ENCODE measurements around the gene PRMT7.

PRMT7 gene

DNA sequence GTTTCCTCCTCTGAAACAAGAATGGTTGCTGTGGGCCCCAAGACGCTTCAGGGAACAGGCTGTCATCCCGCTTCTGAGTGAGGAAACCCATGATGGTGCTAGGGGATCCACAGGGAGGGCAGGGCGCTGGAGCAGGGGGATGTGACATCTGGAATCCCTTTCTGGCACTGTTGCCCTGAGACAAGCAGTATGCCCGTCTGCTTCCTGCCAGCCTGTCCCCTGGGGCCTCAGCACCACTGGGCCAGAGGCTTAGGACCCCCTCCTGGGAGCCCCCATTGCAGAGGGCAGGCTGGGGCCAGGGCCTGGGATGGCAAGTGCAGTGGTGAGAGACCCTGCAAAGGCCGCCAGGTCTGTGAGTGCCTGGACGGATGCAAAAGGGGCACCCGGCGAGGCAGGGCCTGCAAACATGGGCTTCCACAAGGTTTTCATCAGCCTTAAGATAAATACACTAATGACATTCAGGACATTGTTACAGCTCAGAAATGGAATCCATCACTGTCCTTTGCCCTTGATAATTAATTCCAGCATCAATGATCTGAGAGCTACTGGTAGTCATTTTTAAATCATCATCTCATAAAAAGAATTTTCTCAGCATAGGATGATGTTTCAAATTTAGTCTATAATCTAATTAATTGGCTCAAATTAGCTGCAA, 51.6 kb downstream of the PRMT7 start:
- no peak for DNase-seq

DNA sequence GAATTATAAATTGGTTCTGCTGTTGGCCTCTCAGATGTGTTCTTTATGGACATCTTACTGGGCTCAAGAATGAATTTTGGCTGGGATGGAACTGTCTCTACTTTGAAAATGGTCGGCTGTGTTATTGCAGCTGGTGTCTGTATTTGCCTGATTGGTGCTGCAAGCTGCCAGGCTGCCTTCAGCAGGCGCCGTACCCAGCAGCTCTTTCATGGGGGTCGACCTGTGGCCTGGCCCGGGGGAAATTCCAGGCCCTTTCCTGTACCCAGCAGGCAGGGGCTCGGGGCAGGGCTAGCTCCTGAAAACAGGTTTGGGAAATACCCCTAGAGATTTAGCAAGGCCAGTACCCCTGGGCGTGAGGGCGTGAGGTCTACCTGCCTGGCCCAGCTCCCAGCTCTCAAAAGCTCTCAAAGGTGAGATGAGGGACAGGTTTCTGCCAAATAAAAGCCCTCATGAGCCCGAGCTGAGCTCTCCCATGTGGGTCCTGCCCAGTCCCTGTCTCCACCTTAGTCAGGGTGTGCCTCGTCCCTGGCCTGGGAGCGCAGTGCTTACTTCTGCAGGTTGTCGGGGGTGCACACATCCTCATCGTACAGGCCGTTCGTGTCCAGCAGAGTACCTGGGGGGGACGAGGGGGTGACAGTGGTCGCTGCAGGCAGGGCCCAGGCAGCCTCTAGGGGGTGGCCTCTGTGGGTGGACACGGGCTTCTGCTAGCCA, 52.3 kb downstream of the PRMT7 start:
- no peak for DNase-seq

DNA sequence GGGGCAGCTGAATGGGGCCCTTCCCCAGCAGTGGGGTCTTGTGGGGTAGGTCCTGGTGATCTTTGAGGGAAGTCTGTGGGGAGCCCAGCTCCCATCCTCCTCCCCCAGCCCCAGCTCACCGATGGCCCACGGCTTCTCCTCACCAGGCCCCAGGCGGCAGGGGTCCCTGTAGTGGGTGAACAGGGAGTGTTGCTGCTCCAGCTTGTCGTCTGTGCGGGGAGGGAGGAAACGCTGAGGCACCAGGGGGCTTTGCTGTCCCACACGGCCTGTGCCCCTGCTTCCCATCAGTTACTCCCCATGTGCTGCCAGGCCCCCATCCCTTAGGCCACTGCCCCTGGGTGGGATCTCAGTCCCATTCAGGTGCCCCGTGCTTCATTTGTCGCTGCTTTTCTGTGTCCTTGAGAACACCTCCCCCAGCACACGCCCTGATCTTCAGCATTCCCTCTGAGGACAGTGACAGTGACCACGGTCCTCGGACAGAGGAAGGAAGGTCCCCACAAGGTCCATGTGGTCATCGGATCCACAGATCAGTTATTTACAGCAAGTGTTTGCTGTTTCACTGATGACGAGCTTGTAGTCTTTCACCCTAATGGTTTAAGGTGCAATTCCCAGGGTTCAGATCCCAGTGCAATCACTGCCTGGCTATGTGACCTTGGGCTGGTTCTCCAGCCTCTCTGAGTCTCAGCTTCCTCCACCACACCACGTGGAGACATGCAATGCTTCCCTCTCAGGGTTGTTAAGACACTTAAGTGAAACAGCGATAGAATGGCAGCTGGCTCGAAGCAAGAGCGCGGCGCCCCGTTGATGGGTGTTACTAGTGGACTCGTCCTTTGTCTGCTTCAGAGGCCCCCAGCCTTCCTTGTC, 53.1 kb downstream of the PRMT7 start:
- DNase-seq: no peak

DNA sequence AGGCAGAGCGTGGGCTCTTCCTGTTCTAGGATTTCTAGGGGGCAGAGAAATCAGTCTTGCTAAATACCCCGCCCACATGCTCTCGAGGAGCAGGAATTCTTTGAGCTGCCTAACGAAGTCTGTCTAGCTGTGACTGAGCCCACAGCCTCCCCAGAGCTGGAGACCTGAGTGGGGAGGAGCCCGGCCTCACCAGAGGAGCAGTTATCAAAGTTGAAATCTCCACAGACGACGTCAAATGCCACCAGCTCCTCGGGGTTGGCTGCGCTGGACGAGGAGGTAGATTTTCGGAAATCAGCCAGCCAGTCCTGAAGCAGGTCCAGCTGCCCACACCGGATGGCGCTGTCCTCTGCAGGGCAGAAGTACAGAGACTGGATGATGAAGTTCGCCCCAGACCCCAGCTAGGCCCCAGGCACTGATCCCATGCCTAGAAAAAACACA, 53.8 kb downstream of the PRMT7 start:
- DNase-seq: peak in 10 of 58 donors; percentile 13 to 62 (median 36)

DNA sequence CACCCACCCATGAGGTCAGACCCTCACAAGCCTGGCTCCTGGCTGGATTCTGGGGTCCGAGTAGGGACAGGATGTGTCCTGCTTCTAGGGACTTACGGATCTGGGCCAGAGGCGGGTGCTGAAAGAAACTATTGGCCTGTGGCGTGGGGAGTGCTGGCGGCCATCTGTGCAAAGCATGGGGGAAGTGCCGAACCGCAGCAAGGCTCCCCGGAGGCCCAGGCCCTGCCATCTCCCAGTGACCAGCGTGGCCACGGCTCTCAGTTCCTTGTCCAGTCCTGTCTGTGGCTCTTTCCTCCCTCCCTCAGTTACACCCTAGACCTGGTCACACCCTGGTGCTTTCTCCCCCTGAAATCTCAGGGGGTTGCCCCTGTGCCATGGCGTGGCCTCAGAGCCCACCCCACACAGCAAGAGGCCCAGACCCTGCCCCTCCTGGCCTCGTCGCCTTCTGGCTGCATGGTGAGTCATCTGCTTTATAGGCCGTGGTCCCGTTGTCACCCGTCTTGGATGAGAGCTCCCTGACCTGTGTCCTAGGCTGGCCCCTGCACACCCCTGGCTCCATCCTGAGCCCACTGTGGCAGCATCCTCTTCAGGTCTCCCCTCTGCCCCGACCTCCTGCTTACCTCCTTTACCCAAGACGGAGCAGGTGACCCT, 54.5 kb downstream of the PRMT7 start:
- DNase-seq: peak in 7 of 58 donors; percentile 11 to 34 (median 21)

DNA sequence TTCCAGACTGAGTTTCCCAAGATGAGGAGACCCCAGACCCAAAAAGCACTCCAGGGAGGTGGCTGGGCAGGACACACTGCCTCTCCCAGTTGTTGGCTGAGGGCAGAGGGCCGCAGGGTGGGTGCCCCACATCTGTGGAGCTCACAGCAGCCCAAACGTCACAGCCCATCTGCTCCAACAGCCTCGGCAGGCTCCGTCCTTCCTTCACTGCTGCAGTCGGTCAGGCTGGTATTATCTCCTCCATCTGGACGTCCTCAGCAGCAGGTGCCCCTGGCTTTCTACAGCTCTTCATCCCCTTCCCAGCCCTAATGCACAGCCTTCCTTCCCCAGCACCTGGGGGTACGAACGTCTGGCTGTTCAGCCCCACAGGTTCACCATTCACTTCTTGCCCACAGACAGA, 55.2 kb downstream of the PRMT7 start:
- DNase-seq: no peak

DNA sequence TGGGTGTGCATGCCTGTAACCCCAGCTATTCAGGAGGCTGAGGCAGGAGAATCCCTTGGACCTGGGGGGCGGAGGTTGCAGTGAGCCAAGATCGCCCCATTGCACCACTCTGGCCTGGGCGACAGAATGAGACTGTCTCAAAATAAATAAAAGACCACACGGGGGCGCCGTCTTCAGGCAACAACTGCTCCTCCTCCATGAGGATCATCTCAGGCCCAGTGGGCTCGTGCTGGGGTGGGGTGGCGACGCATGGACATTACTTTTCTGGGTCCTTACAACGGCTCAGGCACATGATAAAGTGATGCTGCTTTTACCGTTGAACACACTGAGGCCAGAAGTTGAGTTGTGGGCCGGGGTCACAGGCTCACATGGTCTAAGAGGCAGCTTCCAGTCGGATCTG, 56.2 kb downstream of the PRMT7 start:
- peak in 13 of 58 donors; percentile 8 to 66 (median 24) for DNase-seq

DNA sequence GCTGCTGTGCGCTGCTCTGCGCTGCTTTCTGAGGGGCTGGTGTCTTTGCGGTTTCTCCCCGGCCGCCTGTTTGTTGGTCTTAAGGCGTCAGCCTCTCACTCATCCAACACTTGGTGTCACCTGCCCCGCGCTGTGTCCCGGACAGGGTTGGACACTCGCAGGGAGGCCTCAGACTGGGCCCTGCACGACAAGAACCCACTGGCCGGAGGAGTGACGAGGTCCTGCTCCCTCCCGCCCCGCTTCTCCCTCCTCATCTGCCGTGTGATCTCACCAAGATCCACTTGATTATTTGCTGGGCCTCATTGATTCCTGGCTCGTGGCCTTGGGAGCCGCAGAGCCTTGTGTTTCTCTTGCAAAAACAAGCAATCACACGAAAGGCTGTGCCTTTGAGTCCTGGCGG, 56.6 kb downstream of the PRMT7 start:
- DNase-seq: no peak

DNA sequence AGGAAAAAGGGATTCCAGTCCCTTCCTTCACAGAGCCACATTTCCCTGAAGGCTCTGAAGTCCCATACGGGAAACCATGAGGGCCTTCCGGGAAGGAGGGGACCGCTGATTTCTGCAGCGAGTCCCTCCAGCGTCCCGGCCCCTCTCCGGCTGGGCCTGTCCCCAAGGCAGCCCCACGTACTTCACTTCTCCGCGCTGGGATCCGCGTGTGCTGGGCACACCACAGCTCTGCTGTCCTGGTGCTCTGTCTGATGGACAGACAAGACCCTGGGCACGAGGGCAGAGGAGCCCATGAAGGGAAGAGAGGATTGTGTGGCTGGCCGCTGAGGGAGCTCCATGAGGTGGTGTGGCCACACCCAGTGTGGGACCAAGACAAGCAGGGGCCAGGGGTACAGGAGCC, 57.1 kb downstream of the PRMT7 start:
- no peak for DNase-seq

DNA sequence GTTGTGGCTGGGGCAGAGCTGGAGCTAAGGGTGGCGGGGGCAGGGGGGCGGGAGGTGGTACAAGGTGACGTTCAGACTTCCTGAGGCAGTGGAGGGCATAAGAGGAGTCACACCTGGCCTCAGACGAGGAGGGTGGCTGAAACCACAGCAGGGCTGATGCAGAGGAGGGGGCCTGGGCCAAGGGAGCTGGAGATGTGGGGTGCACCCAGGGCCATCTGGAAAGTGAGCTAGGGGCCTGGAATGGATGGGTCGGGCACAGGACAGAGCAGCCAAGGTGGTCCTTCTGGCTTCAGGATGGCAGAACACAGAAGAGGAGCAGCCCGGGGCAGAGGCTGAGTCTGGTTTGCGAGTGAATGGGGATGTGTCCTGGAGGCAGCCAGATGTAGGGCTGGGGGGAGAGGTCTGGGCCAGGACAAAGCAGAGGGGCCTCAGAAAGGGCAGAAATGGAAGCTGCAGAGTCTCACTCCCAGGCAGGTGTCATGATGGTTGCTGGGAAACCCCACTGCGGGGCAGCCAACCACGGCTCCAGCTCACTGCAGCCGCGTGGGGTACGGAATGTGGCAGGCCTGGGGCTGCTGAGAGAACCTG, 57.6 kb downstream of the PRMT7 start:
- DNase-seq: no peak

DNA sequence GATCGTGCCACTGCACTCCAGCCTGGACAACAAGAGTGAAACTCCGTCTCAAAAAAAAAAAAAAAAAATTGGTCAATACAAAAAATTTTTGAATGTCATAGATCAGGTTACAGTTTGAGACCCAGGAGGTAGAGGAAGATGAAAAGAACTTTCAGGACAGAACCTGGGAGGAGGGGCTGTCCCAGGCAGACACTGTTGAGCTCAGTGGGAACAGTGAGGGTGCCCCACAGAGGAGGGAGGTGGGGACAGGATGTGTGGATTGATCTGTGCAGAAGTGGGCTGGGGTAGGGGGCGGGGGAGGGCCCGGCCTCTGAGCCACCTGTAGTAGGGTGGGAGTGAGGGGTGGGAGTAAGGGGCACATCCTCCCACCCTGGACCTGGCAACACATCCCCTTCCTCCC, 58.3 kb downstream of the PRMT7 start:
- no peak for DNase-seq

DNA sequence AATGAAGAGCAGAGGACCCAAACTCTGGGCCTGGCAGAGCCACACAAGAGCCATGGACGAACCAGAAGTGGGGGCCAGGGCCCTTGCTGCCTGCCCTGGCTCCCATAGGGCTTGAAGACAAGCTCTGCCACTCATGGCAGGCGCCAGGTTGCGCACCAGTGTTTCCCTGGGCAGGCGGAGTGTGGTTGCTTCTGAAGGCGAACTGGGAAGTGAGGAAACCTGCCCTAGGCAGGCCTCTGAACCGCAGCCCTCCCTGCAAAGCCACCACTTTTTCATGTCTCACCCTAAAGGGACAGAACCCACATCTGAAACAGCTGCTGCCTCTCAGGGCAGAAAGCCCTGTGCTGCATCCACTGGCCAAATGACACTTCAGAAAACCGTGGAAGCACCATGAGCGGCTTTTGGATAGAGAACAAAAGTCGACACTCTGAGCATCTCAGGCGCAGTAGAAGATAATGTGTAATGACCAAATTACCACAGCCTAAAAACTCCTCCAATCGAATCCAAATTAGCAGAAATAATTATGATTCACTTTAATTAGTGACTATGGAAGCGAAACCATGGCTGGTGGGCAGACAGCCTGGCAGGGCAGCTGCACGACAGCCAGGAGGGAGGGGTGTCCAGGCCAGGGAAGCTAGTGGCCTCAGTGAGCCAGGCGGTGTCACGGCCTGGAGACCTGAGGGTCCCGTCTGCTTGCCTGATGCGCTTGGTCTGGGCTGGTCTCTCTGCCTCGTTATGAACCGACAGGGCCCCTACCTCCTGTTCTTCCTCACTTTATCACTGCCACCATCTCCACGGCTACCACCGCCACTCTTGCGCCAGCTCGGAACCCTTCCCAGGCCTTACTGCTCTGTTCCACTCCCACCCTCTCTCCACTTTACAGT, 59.1 kb downstream of the PRMT7 start:
- peak in 6 of 58 donors; percentile 14 to 63 (median 36) for DNase-seq

DNA sequence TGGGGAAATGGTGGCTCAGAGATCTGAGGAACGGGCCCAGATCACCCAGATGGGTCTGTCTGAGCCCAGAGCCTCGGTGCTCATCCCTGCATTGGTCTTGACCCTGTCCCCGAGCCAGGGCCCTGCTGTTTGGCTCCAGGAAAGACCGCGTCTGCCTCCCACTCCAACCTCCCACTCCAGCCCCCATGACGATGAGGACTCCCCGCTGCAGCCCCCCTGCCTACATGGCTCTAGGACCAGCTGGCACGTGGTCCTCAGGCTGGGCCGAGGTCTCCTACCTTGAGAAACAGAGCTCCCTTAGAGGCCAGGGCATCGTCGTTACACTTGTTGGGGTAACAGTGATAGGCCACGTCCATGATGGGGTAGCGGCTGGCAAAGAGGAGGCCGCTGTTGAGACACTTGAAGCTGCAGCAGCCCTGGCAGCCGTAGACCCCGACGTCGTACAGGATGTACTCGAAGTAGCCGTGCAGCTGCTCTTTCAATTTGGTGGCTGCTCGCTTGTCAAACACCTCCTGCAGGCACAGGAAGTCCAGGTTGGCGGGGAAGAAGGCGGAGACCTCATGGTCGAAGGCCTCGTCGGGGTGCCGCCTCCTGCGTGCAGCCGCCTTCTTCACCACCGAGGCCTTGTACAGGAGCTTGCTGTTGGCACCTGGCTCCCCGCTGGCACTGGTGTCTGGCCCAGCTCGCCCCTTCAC, 59.9 kb downstream of the PRMT7 start:
- no peak for DNase-seq

DNA sequence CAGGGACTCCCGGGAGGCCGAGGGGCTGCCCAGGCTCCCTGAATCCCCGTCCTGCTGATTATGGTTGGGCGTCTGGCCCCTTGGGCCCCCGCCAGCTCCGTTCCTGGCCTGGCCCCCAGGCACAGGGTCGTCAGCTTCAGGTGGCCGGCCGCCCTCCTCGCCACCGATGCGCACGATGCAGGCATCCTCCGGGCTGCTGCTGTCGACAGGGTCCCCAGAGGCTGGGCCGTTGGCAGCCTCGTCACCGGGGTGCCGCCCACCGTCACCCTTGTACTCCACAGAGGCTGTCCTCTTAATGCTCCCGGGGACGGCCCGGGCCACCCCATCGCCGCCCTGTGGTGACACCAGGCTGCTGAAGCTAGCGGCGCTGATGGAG, 60.4 kb downstream of the PRMT7 start:
- DNase-seq: no peak

DNA sequence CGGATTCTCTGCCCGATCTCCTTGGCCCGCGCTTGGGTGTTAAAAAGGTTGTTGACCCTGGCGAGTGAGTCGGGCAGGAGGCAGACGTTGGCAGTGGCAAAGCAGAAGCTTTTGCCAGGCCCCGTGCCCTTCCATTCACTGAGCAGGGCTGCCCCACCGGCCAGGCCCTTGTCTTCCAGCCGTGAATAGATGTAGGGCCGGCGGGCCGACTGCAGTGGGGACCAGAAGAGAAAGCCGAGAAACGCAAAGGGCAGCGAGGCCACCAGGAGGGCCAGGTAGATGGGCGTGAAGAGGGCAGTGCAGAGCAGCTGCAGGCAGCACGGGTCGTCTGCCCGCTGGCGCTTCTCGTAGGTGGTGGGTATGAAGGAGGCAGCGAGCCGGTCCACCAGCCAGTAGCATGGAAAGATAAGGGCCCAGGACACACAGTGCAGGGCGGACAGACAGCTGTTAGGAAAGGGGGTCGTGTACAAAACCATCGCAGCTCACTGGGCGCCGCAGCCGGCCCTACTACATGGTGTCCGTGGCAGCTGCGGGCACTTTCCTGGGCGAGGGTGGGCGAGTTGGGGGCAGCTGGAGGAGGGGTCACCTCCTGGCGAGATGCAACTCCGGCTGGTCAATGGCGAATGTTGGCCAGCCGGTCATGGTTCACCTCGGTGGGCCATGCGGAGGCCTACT, 61.0 kb downstream of the PRMT7 start:
- DNase-seq: no peak

DNA sequence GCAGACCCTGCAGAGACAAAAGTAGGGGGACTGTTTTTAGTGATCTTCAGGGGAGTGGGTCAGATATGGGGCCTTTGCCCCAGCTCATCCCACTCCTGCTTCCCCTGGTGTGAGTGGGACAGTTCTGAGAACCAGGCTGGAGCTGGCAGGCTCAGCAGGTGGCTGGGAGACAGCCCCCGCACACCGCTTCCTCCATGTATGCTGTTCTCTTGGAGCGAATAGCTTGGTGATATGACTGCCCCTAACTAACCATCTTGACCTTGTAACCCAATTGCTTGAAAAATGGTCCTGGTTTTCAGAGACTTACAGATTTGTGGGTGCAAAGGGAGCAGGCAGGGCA, 61.5 kb downstream of the PRMT7 start:
- no peak for DNase-seq

DNA sequence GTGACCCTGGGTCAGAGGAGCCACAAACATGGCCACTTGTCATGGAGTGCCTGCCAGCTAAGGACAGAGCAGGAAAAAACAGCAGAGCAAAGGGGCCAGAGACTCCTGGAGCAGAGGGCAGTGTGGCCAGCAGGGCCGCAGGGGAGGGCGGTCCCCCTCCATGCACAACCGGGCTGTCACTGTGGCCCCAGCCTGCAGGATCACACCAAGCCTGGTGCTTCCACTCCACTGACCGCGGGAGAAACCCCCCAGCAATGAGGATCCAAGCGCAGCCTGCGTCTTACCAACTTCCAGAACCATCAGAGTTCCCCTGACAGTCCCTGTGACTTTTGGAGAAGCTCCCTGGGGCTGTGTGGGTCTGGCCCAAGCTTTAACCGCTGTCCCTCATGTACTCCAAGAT, 62.0 kb downstream of the PRMT7 start:
- no peak for DNase-seq

DNA sequence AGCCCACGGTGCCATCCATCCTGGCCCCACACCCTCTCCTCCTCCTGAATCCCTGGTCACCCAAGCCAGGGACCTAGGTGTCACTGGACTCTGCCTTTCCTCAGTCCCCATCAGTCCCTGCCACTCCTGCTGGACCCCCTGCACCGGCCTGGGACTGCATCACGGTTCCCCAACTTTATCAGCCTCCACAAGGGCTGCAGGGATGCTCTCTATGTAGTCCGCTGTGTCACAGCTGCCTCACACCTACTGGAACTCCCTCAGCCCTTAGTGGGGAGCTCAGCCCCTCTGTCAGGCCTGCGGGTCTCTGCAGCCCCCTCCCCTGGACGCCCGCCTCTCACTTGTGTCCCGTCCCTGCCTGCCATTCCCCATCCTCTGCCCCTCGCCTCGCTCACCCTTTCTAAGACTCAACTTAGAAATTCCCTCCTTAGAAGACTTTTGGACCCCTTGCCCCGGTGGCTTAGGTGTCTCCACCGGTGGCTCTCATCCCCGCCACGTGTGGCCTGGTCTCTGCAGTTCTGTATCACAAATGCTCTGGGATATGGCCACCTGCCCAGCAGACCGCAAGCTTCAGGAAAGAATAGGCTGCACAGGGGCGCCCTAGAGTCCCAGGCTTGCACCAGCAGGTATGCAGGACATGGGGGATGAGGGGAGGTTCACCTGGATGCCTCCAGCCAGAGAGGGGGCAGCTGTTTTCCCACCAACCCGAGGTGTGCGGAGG, 62.9 kb downstream of the PRMT7 start:
- DNase-seq: no peak

Data from anterior cingulate cortex (tissue), 58 donors.